Measurements from ENCODE around the gene SLC38A1. TPM values are rescaled to one million over a fixed set of nuclear protein-coding genes. Genes with fewer than 3 reads are reported as not detected.

Gene SLC38A1
- total RNA-seq, 1 donor from 2014 or later: 58.5 TPM

- intact Hi-C loops (cut with DNase I): no loop called here
- Histone ChIP-seq H3K27me3 (peaks cover 1% of the 10 kb centered on the region), H3K4me1 (no peaks in the 10 kb centered on the region), H3K36me3 (no peaks in the 10 kb centered on the region), H3K9me3 (no peaks in the 10 kb centered on the region), H3K4me3 (no peak overlapping the region), H3K27ac (no peak overlapping the region)
- DNase-seq: no peak
- TF ChIP-seq CTCF (IDR thresholded peaks at IDR 0.05): no peak
- no peak for ATAC-seq
Measured at GRCh38 chr12:46152456-46152855, 116.4 kb downstream of the SLC38A1 start.

- no peak for TF ChIP-seq CTCF (IDR thresholded peaks at IDR 0.05)
- intact Hi-C loops (cut with DNase I): no loop called here
Measured at GRCh38 chr12:46150735-46151134, 118.1 kb downstream of the SLC38A1 start.

GRCh38 chr12:46149905-46150304 is 118.9 kb downstream of the SLC38A1 start:
- no peaks in the 10 kb centered on the region for H3K9me3 ChIP-seq
- H3K36me3 ChIP-seq: no peaks in the 10 kb centered on the region
- ATAC-seq: no peak
- DNase-seq: no peak
- intact Hi-C loops (cut with DNase I): no loop called here
- no peak overlapping the region for H3K4me3 ChIP-seq
- no peak for TF ChIP-seq CTCF (IDR thresholded peaks at IDR 0.05)
- H3K4me1 ChIP-seq: no peaks in the 10 kb centered on the region
- peaks cover 13% of the 10 kb centered on the region for H3K27me3 ChIP-seq
- H3K27ac ChIP-seq: no peak overlapping the region

More at GRCh38 chr12:46150735-46151134, 118.1 kb downstream of the SLC38A1 start:
- Histone ChIP-seq H3K4me1 (no peaks in the 10 kb centered on the region), H3K36me3 (no peaks in the 10 kb centered on the region), H3K27me3 (peaks cover 13% of the 10 kb centered on the region), H3K27ac (no peak overlapping the region), H3K9me3 (no peaks in the 10 kb centered on the region), H3K4me3 (no peak overlapping the region)
- DNase-seq (no peak), ATAC-seq (no peak)

- Histone ChIP-seq H3K9me3 (no peaks in the 10 kb centered on the region), H3K27ac (no peak overlapping the region), H3K4me3 (no peak overlapping the region), H3K4me1 (no peaks in the 10 kb centered on the region), H3K36me3 (no peaks in the 10 kb centered on the region), H3K27me3 (peaks cover 13% of the 10 kb centered on the region)
- DNase-seq (no peak), ATAC-seq (no peak)
- TF ChIP-seq CTCF (IDR thresholded peaks at IDR 0.05): no peak
- intact Hi-C loops (cut with DNase I): no loop called here
Measured at GRCh38 chr12:46149079-46149464, 119.8 kb downstream of the SLC38A1 start.

GRCh38 chr12:46148327-46149078 is 120.3 kb downstream of the SLC38A1 start:
- no peak for ATAC-seq
- H3K27ac ChIP-seq: no peak overlapping the region
- intact Hi-C loops (cut with DNase I): no loop called here
- H3K9me3 ChIP-seq: no peaks in the 10 kb centered on the region
- TF ChIP-seq CTCF (IDR thresholded peaks at IDR 0.05): no peak
- H3K4me1 ChIP-seq: no peaks in the 10 kb centered on the region
- peaks cover 13% of the 10 kb centered on the region for H3K27me3 ChIP-seq
- no peak for DNase-seq
- no peaks in the 10 kb centered on the region for H3K36me3 ChIP-seq
- H3K4me3 ChIP-seq: no peak overlapping the region
